A204.1 (cell line): Measurements from ENCODE around the gene INTS2.
"Not testable (repeated sequence)": the region's sequence is repeated elsewhere in the genome, so short reads cannot be mapped to it uniquely, and the experiment has no call there.

Experiments
- FAIRE-seq: peaks from 2 replicates; lab custom pipeline; 2012; peaks lifted over from hg19 to GRCh38; lab: Jason Lieb, UNC

Gene INTS2, protein sequence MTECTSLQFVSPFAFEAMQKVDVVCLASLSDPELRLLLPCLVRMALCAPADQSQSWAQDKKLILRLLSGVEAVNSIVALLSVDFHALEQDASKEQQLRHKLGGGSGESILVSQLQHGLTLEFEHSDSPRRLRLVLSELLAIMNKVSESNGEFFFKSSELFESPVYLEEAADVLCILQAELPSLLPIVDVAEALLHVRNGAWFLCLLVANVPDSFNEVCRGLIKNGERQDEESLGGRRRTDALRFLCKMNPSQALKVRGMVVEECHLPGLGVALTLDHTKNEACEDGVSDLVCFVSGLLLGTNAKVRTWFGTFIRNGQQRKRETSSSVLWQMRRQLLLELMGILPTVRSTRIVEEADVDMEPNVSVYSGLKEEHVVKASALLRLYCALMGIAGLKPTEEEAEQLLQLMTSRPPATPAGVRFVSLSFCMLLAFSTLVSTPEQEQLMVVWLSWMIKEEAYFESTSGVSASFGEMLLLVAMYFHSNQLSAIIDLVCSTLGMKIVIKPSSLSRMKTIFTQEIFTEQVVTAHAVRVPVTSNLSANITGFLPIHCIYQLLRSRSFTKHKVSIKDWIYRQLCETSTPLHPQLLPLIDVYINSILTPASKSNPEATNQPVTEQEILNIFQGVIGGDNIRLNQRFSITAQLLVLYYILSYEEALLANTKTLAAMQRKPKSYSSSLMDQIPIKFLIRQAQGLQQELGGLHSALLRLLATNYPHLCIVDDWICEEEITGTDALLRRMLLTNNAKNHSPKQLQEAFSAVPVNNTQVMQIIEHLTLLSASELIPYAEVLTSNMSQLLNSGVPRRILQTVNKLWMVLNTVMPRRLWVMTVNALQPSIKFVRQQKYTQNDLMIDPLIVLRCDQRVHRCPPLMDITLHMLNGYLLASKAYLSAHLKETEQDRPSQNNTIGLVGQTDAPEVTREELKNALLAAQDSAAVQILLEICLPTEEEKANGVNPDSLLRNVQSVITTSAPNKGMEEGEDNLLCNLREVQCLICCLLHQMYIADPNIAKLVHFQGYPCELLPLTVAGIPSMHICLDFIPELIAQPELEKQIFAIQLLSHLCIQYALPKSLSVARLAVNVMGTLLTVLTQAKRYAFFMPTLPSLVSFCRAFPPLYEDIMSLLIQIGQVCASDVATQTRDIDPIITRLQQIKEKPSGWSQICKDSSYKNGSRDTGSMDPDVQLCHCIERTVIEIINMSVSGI

DNA sequence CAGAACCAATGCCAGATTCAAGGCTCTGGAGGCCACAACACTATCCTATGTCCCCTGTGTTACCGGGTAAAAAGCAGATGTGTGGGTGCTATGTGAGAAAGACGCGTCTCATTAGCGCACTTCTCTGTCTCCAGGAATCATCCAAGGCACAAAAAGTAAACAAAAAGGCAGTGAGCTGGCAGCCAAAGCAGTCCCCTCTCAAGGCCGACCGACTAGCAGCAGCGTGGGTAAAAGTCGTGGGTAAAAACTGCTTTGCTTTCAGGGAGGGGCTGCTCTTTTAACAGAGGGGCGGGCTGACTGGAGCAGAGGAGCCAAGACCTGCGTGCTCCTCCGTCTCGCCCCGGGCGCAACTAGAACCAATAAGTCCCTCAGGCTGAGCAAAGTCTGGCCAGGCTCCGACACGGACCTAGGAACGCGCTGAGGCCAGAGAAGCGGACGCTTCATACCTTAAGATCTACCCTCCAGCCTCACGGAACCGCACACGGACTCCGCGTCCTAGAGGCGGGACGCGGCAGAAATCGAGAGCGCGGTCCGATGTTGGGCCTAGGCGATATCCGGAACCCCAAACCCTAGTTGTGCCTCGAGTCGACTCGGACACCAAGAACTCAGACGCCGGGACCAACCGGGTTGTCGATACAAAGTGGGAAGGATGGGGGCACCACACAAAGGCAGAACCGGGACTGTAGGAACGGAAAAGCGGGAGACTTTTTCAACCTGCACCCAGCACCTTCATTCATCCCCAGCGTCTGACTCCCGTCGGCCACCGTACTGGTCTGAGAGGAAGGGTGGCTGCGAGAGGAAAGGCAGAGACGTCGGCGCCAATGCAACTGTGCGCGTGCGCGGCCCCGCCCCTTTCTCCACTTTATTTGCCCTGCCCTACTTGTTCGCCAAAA is at the start of gene INTS2:
TSS of gene INTS2 (minus strand) at position 775 of the 893 bp plus-strand sequence. CDS start 1,338 bp downstream, outside the sequence.
- peak; percentile 77 for FAIRE-seq

DNA sequence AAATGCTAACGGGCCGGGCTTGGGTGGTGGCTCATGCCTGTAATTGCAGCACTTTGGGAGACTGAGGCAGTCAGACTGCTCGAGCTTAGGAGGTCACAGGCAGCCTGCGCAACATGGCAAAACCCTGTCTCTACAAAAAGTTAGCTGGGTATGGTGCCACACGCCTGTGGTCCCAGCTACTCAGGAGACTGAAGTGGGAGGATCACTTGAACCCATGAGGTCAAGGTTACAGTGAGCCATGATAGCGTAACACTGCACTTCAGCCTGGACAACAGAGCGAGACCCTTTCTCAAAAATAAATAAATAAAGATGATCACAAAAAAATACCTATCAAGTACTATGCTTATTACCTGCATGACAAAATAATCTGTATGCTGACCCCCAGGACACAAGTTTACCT is 46.3 kb upstream of the INTS2 start:
- no peak for FAIRE-seq

DNA sequence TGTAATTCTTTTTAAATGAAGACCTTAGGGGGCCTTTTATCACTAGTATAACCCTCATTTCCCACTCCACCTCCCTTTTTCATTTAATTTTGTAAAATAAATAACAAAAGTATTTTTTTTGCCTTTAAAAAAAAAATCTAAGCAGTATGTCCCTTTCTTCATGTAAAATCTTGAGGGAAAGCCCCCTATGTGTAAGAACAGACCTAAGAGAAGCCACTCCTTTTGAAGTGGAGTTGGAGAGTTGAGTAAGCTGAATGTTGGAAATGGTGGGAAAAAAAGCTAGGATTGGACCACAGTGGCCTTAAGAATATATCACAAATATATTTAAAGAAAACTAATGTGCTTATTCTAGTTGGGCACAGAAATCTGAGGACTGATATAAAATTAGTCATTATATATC is 44.5 kb upstream of the INTS2 start:
- FAIRE-seq: no peak

DNA sequence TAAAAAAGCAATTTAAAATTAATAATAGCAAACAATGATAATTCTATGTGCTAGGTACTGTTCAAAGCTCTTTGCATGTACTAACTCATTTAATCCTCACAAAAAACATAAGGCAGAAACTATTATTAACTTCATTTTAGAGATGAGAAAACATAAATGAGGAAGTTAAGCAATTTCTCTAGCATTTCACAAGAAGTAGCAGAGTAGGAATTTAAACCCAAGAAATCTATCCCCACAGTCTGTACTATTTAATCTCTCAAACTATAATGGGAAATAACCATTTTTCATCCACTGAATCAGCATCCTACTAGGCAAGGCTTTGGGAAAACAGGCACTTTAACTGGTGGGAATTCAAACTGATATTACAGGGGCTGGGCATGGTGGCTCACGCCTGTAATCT is 42.2 kb upstream of the INTS2 start:
- FAIRE-seq: no peak

DNA sequence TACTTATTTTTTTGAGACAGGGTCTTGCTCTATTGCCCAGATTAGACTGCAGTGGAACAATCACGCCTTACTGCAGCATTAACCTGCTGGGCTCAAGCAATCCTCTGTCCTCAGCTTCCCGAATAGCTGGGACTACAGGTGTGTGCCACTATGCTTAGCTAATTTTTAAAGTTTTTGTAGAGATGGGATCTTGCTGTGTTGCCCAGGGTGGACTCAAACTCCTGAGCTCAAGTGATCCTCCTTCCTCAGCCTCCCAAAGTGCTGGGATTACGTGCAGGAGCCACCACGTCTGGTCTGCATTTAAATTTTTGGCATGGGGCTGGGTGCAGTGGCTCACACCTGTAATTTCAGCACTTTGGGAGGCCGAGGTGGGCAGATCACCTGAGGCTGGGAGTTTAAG is 41.0 kb upstream of the INTS2 start:
- FAIRE-seq: no peak

DNA sequence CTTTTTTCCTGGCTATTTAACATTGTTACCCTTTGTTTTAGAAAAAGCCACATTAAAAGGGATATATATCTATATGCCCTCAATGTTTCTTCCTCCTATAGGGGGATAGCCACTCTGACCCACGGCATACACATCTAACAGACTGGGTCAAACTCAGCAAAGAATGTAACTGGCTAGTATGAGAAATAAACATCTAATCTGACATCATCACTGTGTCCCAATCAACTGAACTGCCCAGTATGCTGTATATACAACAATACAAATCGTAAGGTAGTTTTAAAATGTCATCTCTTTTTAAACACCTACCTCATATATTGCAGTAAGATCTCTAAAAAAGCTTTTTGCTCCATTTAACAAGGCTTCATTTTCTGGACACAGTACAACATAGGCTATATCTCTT is 39.9 kb upstream of the INTS2 start:
- FAIRE-seq: no peak

DNA sequence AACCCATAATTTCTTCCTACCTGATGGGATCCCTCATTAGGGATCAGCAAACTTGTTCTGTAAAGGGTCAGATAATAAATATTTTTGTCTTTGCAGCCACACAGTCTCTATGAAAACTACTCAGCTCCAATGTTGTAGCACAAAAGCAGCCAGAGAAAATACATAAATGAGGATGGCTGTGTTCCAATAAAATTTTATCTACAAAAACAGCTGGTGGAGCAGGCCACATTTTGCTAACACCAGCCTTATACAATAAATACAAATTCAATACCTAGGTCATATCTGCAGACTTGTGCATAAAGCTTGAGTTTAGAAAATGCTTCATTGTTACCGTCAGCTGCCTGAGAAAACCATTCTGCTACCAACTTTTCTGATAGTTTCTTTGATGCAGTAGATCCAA is 38.4 kb upstream of the INTS2 start:
- FAIRE-seq: no peak

DNA sequence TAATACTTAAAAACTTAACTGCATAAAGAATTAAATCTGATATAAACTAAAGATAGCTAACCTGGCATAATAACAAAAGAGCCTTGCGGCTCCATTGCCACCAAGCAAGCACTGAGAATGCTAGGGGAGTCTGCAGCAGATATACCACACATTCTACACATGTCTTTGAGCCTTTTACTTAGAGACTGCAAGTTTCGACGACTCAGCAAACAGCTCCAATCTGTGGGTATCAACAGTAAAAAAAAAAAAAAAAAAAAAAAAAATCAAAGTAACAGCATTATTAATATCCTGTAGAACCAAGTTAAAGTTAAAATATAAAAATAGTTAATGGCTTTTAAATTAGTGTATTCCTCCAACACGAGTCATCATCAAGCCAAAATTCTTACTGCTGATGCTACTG is 27.8 kb upstream of the INTS2 start:
- FAIRE-seq: no peak

DNA sequence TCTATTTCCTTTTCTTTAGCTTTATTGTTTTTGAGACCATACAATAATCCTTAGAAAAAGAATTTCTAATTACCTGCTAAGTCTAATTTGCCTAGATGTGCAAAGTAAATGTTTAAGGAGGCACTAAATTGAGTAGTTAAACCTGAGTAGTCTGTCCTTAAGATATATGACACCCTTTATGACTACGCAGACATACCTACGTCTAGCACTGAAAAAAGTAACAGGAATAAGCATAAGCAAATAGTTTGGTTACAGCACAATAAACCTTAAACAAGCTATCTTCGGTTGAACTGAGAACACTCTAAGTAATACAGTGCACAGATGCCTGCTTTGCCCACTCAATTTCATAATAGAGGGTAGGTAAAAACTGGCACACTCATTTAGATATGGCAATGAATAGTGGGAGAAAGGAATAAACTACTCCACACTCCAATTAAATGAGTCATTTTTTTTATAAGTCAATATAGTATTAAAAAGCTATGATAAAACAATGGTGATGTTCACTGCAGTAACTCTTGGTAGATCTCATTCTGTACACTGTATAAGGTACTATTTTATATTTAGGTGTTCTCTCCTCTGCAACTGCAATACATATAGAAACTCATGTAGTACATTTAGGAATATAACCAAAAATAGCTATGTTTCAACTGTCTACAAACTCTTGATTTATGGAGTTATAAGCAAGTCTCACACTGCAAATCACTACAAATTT is 19.7 kb upstream of the INTS2 start:
- FAIRE-seq: no peak

DNA sequence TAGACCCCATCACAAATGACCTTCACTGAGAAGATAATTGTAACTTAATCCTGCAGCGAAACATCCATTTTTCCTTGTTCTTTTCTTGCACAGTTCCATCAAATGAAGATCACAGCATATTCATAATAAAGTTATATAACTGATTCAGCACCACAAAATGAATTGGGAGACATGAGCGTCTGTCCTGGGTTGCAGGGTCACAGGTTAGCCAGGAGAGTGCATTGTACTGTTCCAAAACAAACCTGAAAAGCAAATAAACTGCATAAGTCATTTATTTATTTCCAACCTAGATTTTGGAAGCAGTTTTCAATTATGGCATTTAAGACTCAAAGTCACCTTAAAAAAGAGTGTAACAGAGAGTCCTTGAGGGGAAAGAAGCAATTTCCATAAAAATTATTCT is 18.6 kb upstream of the INTS2 start:
- no peak for FAIRE-seq

DNA sequence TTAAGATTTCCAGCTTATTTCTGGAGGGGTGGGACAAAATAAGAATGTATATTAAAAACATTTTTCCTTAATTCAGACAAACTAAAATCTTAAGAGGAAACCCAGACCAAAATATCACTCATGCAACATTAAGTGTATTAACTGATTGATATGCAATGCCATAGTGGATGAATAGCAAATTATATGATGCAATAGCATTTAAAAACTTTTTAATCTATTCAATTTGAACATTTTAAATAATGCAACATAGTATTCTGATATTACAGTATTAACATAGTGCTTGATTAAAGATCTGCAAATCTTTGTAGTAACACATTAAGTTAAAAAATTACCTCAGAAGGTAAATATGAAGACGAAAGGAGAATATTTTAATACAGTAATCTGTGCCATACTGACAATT is 15.3 kb upstream of the INTS2 start:
- FAIRE-seq: no peak

DNA sequence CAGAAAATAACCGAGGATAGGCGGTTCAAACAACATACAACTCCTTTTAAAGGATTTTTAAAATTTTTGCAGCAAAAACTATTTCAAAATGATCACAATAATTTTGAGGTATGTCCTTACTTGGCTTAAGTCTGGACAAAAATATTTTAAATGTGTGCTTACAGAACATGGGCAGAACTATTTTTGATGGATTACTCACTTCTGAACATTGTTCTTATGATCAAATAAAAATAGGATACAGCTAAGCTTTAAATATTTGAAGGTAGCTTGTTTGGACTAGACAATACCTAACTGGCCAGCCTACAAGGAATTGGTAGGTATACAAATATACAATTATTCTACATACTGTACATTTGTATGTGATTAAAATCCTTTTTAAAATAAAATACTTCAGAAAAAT is 14.3 kb upstream of the INTS2 start:
- no peak for FAIRE-seq

DNA sequence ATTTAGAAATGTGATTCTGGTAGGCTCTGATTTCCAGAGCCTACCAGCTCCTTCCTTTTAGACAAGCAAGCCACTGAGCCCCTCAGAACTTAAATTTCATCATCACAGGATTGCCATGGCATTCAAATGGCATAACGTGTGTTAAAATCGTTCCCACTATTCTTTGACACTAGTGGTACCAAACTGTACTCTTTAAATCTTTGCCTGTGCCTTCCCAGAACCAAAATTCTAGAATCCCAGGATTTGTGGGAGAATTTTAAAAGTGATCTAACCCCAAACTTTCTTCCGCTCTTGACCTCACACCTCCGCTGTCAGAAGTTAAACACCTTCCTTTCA is 287 bp upstream of the INTS2 start:
- FAIRE-seq: no peak

DNA sequence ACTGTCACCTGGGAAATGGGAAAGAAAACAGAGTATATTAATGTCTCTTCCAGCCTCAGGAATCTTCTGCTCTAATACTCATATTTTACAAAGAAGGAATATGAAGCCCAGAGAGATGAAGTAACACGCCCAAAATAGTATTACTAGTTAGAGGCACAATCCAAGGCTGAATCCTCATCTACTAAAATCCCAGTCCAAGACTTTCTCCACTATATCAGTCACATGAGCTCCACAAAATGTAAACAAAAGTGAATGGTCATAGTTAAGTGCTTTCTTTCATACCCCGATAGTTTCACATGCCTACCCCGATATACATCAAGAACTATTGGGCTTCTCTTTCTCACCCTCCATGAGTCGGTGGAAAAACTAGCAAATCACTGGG is 965 bp downstream of the INTS2 start:
- no peak for FAIRE-seq

DNA sequence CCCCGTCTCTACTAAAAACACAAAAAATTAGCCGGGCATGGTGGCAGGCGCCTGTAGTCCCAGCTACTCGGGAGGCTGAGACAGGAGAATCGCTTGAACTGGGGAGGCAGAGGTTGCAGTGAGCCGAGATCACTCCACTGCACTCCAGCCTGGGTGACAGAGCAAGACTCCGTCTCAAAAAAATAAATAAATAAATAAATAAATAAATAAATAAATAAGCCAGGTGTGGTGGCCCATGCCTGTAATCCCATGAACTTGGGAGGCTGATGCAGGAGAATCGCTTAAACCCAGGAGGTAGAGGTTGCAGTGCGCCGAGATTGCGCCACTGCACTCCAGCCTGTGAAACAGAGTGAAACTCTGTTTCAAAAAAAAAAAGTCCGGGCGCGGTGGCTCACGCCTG is 12.6 kb downstream of the INTS2 start:
- FAIRE-seq: not testable (repeated sequence)

DNA sequence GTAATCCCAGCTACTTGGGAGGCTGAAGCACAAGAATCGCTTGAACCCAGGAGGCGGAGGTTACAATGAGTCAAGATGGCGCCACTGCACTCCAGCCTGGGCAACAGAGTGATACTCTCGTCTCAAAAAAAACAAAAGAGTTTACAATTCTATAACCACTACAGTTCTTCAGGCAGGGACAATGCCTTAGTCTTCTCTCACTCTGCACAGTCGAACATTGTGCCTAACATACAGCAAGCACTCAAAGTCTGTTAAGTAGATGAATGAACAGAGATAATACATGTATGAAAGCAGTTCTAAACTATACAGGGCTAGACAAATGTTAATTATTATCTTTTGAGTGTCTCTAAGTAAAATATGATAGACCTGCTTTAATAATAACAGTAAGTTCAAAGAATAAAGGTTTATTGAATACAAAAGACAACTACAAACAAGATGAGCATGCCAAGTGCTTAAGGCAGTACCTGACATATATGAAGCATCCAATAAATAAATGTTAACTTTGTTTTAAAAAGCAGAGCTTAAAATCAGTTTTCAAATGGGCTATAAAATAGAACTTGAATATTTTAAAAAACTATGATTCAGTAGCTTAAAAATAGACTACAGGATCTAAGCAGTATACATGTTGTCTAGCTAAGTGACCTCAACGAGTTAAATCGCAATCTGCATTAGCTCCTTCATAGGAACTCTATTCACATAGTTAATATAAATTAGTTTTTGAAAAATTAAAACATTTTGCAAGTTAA is 19.3 kb downstream of the INTS2 start:
- FAIRE-seq: peak; percentile 19

DNA sequence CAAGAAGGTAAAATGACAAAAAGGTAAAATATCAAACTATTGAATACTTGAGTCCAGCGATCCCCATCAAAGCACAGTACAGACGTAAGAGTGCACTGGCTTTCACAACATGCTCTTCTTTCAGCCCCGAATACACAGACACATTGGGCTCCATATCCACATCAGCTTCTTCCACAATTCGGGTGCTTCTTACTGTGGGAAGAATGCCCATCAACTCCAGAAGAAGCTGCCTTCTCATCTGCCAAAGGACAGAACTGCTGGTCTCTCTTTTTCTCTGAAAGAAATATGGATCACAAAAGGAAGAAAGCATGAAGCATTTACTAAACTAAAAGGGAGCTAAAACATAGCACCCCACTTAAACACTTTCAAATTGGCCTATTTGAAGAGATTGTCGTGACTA is 20.4 kb downstream of the INTS2 start:
- no peak for FAIRE-seq

DNA sequence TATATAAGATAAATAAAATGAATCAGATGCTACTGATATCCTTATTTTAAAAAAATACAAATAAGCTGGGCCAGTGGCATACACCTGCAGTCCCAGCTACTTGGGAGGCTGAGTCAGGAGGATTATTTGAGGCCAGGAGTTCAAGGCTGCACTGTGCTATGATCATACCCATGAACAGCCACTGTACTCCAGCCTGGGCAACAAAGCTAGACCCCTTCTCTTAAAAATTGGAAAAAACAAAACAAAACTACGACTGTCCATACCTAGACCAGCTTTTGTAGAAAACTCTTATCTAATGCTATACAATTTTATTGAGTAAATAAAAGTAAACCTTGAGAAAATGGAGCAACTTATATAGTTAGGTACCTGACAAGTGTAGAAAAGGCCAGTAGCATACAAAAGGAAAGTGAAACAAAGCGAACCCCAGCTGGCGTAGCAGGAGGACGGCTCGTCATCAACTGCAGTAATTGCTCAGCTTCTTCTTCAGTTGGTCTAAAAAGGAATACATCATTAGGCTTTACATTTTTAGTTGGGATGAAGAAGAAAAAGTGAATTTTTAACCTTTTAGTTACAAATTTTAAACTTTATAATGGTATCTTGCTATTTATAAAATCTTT is 23.6 kb downstream of the INTS2 start:
- no peak for FAIRE-seq

DNA sequence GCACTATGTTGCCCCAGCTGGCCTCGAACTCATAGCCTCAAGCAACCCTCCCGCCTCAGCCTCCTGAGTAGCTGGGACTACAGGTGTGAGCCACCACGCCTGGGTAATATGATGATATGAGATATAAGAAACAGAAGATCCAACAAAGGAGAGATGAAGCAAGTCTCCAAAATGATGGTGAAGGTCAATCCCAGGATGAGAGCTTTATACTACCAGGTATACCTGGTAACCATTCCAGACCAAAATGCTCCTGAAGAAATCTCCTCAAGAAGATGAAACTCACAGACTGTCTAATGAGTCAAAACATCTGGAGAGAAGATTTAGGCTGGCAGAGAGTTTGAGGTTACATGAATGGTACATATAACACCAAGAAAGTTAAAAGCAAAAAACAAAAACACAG is 24.5 kb downstream of the INTS2 start:
- no peak for FAIRE-seq

DNA sequence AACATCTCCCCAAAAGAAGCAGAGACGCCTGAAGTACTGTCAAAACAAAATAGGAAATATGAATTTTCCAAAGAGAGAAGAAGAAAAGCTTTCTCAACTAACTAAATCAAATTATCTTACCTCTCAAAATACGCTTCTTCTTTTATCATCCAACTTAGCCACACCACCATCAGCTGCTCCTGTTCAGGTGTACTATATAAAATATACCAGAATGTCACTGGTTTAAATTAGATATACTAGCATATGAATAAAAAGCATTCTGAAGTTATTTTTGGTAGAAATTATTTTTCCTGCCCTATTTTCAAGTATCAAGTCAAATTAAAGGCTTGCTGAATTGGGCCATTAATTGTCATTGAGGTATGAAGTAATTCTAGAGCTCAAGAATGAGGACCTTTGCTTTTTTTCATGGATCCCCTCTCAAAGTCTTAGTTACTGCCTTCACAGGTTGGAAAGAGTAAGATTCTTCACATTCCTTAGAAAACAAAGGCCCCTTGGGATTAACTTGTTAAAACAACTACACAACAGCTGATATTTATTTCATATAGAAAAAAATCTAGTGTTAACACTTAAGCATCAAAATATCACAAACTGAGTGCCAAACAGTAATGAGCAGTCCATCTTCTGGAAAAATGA is 30.1 kb downstream of the INTS2 start:
- FAIRE-seq: no peak
